GM10248 (cell line): ENCODE results near the gene ITPR1.

Source experiments
- CTCF ChIA-PET: fragments of 300-600 bp; sonication (Branson Sonifier 250); formaldehyde crosslinking; extraction: SDS; loops from one replicate; lab custom pipeline; 2021; ENCODE audit warnings: antibody characterized with exemption; lab: Yijun Ruan, JAX
- POLR2A ChIA-PET: fragments of 350-650 bp; sonication (Branson Sonifier 250); formaldehyde crosslinking; extraction: SDS; loops from one replicate; lab custom pipeline; 2020; ENCODE audit warnings: antibody characterized with exemption; lab: Yijun Ruan, JAX
- DNase-seq: peaks from one replicate; pipeline ENCODE4 v3.0.0; 2012; ENCODE audit errors: extremely low spot score
- CTCF ChIP-seq: IDR thresholded peaks from 2 replicates; pipeline ENCODE4 v1.5.1; 2012; ENCODE audit warnings: mild to moderate bottlenecking, low read depth; ENCODE audit errors: extremely low read depth, missing control alignments, control extremely low read depth

Gene ITPR1

GRCh38 chr3:4887177-4887576 lies 394.0 kb downstream of the ITPR1 start:
- no peak for TF ChIP-seq CTCF
- CTCF ChIA-PET, result no interaction called here
- POLR2A ChIA-PET, result no interaction called here
- no peak for DNase-seq

DNA sequence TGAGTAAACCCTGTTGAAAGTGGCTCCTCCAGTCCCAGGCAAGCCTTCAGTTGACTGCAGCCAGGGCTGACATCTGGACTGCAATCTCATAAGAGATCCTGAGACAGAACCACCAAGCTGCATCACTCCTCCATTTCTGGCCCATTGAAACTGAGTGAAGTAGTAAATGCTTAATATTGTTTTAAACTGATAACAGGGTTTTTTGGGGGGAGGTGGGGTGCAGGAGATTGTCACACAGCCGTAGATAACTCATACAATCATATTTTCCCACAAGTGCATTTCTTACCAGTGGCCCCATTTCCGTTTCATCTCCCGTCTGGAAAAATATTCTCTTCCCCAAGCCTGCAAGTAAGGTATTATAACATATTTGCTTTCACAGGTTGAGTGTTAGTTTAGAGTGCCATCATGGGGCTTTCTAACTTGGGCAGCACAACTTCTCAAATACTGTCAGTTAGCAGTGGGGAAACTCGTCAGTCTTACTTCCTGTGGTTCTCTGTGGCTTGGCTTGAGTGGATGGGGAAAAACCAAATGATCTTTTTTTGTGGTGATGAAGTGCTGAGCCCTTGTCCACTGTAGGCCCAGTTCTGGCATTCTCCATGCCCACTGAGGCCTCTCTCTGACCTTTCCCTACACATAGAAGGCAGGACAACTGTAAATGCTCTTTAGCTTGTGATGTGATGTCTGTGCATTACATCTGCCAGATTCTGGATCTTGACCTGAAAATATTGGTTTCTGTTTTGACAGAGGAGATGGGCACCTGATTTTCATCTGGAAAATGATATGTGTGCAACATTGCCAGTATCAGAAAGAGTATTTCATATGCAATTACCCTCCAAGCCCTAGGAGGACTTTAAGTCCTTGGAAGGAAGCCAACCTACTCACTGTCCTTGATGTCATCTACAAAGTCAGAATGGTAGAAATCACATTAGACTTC lies 396.0 kb downstream of the ITPR1 start:
- POLR2A ChIA-PET, result no interaction called here
- CTCF ChIA-PET, result interaction anchor here (1.1 to 1.4 kb wide), 4 partner anchors 10 to 66 kb away, joined by 3 to 4 read pairs (median 3); no protein-coding TSS in a partner anchor
- peak; percentile 20 for TF ChIP-seq CTCF
- peak; percentile 50 for DNase-seq

DNA sequence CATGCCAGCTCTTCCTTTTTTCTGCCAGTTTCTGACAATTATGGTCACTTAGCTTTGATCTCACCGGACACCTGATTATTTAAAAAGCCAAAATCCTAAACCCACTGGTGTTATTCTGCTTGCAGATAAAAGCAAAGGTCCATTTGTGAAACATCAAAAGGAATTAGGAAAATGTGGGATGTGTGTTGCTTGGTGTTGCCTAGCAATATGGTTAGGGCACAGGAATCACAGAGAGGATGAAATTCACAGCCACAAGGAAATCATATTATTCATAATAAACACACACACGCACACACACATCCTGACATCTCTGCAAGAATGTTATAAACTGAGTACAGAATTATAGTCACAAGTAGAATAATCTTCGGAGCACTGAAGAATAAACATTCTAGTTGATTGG lies 396.7 kb downstream of the ITPR1 start:
- no peak for TF ChIP-seq CTCF
- CTCF ChIA-PET, result interaction anchor here (1.1 to 1.4 kb wide), 3 partner anchors 10 to 65 kb away, joined by 3 to 4 read pairs (median 3); no protein-coding TSS in a partner anchor
- DNase-seq, result no peak
- POLR2A ChIA-PET, result no interaction called here

- no peak for DNase-seq
- ChIA-PET POLR2A (no interaction called here), CTCF (interaction anchor here (1.2 to 3.4 kb wide), 4 partner anchors 23 to 184 kb away, joined by 3 to 12 read pairs (median 6); no protein-coding TSS in a partner anchor)
- TF ChIP-seq CTCF, result no peak
These were observed 401.9 kb downstream of the ITPR1 start for GRCh38 chr3:4894891-4895530.

- POLR2A ChIA-PET, result no interaction called here
- no peak for DNase-seq
- no peak for TF ChIP-seq CTCF
- CTCF ChIA-PET, result interaction anchor here (1.2 to 3.4 kb wide), 2 partner anchors 24 to 85 kb away, joined by 3 to 12 read pairs; no protein-coding TSS in a partner anchor
These were observed 402.7 kb downstream of the ITPR1 start for GRCh38 chr3:4895838-4896237.
